Liver (tissue), 3 donors: ENCODE measurements around the gene SPIN1.

Experiments
- CTCF ChIP-seq: fragments of 150-350 bp; IDR thresholded peaks from 2 replicates; pipeline ENCODE4 v1.5.1; 2017; ENCODE audit warnings: improper control_type of control experiment, low read depth, low read length; ENCODE audit not compliant: missing input control
- HNF4A ChIP-seq, 2 donors: conservative IDR thresholded peaks; 2 replicates each; pipeline ENCODE4 v1.6.1; 2016; ENCODE audit warnings: antibody characterized with exemption in 2 of 2, mild to moderate bottlenecking in 2 of 2
- MAX ChIP-seq: IDR thresholded peaks from 2 replicates; pipeline ENCODE4 v1.6.1; 2016; ENCODE audit warnings: antibody characterized with exemption
- donor health status: healthy.
- donor health status: healthy.

GRCh38 chr9:88481933-88482332 lies 93.7 kb downstream of the SPIN1 start:
- no peak for TF ChIP-seq CTCF
- TF ChIP-seq HNF4A (conservative IDR thresholded peaks at IDR 0.05), result no peak
- no peak for TF ChIP-seq MAX
